ENCODE data around the gene DOCK6.
"Not testable (repeated sequence)": the region's sequence is repeated elsewhere in the genome, so short reads cannot be mapped to it uniquely, and the experiment has no call there.

The DOCK6 gene

DNA sequence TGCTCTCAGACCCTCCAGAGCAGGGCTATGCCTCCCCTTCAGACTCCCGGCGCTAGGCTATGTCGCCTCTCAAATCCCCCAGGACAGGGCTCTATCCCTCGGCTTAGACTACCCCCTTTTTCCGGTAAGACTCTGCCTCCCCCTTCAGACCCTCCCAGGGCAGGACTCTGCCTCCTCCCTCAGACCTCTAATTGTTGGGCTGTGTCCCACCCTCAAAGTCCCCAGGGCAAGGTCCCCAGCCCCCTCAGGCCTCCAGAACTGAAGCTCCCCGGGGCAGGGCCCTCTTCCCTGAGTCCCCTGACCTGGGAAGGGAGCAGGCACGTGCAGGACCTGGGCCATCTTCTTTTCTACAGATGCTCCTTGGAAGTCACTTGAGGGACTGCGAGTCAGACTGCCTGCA is 68.2 kb downstream of the DOCK6 start:
- DNase-seq = no peak

DNA sequence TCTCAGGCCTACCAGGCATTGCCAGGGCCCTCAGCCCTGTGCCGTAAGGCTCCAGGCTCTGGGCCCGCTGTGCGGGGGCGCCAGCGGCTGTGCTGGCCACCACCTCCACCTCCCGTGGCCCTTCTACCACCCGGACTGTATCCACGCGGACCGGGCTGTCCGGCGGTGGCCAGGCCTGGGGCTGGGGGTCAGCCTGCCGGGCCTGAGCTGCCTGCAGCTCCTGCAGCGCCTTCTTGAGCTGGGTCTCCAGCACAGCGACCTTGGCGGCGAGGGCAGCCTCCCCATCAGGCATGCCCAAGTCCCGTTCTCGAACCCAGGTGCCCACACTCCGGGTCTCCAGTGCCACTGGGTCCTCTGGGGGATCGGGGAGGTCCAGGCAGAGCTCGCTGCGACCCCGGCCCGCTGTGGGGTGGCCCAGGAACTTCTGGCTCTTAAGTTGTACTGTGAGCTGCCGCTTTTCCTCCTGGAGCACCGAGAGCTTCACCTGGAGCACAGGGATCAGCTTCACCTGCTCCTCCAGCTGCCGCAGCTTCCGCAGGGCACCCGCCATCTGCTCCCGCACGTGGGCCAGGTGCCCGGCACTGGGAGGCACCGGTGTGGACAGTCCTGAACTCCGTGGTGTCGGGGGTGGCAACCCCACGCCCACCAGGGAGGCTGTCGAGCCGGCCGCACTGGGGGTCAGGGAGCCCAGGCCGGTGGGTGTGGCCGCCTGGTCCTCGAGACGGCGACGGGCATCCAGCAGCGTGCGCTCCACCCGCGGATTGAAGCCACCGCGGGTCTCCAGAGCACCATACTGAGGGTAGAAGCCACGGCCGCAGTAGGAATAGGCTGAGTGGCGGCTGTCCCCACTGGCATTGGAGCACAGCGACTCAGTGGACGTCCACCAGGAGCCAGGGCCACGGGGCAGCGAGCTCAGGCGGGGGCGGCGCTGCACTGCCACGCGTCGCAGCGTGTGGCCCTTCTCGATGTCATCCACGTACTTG is 69.1 kb downstream of the DOCK6 start:
- DNase-seq = no peak

DNA sequence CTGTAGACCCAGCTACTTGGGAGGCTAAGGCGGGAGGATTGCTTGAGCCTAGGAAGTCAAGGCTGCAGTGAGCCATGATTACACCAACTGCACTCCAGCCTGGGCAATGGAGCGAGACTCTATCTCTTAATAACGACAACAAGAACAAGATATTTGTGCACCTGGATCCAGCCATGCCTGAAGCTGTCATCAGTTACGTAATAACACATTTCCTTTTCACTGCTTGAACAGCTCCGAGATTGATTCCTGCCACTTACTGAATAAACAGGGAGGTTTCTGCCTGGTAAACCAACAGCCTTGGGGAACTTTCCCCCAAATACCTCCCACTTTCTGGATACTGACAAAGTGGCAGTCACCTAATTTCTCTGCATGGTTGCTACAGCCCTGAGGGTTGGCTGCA is 70.4 kb downstream of the DOCK6 start:
- DNase-seq = no peak

DNA sequence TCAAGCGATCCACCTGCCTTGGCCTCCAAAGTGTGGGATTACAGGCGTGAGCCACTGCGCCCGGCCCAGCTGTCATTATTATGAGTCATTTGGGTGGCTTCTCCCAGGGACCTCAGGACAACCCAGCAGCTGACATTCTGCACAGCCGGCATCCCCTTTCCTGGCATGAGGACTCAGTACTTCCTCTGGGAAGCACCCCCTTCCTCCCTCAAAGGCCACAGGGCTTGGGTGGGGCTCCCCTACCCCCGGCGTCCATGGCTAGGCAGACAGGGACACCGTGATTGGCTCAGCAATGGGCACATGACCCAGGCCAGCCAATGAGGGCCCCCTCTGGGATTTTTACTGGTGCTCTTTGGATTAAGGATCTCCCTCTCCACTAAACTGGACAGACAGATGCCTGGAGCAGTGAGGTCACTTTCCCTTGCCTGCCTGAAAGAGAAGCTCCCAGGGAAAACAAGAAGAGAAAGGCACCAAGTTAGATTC is 71.0 kb downstream of the DOCK6 start:
- peak; percentile 32 for DNase-seq

DNA sequence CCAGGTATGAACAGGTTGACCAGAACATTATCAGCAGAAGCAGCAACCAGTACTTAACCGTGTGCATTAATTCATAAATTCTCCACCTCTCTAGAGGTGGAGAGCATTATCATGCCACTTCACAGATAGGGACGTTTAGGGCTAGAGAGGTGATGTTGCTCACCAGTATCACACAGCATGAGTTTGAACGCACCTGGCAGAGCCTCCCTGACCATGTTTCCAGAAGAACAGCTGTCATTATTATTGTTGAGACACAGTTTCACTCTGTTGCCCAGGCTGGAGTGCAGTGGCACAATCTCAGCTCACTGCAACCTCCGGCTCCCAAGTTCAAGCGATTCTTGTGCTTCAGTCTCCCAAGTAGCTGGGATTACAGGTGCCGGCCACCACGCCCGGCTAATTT is 71.8 kb downstream of the DOCK6 start:
- DNase-seq = no peak

DNA sequence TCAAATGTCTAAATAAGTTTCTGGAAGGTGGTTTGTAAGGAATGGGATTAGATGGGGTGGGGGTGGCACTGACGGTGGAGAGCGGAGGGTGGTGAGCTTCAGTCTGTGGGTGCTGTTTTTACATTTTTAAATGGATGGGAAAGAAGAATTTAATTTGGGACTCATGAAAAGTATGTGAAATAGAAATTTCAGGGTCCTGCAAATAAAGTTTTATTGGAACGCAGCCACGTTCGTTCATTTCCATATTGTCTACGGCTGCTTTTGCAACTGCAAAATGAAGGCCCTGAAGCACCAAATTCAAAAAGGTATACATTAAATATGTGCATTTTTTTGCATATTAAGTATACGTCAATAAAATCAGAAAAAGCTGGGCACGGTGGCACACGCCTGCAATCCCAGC is 74.9 kb downstream of the DOCK6 start:
- DNase-seq = no peak

DNA sequence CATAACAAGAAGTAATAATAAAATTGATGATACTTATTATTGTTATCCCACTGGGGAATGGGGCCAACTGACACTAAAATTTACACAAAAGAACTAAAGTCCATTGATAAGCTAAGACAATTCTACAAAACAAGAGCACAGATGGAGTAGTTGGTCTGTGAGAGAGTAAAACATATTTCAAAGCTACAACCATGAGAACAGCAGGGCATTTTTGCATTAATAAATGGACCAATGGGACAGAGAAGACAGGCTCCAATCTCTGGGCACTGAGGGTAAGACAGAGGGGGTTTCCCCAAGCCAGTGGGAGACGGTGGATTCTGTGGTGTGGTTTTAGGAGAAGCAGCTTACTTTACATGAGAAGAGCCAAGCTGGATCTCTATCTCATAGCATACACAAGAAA is 79.3 kb downstream of the DOCK6 start:
- DNase-seq = no peak

DNA sequence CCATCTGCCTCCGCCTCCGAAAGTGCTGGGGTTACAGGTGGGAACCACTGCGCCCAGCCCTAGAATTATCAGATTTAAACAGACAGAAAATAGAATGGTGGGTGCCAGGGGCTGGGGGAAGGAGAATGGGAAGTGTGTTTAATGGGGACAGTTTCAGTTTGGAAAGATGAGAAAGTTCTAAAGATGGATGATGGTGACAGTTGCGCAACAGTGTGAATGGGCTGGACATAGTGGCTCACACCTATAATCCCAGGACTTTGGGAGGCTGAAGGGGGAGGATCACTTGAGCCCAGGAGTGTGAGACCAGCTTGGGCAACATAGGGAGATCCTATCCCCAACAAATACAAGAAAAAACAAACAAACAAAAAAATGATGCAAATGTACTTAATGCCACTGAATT is 80.8 kb downstream of the DOCK6 start:
- DNase-seq = no peak

DNA sequence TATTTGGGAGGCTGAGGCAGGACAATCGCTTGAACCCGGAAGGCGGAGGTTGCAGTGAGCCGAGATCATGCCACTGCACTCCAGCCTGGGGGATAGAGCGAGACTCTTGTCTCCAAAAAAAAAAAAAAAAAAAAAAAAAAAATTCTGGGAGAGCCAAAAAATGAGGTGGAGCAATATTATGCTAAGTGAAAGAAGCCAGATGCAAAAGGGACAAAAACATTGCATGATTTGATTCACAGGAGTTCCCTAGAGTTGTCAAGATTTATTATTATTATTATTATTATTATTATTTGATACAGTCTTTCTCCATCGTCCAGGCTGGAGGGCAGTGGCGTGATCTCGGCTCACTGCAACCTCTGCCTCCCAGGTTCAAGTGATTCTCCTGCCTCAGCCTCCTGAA is 81.3 kb downstream of the DOCK6 start:
- DNase-seq = not testable (repeated sequence)

DNA sequence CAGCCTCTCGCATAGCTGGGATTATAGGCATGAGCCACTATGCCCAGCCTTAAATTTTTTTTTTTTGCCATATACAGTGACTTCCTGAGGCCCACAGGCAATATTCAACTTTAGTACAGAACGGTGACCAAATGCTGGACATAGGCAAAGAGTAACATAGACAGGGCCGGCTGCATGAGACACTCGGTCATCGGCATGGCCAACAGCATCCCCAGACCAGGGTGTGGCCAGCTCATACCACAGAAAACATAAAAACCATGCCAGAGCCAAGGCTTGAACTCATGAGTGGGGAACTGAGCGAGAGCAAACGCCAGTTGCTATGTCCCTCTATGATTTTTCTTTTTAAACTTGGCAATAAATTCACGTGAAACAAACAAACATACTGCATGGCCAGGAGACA is 82.0 kb downstream of the DOCK6 start:
- DNase-seq = no peak

DNA sequence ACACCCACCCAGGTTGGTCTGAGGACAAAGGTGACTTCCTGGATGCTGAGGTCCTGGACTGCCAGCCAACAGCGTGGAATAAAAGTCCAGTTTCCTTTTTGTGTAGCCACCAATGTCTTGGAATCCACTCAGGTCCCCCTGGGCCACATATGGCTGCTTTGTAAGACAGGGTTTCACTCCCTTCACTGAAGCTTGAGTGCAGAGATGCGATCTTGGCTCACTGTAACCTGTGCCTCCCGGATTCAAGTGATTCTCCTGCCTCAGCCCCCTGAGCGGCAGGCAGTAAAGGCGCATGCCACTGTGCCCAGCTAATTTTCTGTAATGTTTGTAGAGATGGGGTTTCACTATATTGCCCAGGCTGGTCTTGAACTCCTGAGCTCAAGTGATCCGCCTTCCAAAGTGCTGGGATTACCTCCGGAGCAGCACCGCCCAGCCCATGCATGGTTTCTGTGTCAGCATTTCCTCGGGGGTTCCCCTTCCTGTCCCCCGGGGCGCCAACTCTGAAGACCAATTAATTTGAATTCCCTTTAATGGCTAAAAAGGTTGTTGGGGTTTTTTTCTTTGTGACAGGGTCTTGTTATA is 82.5 kb downstream of the DOCK6 start:
- peak; percentile 34 for DNase-seq

DNA sequence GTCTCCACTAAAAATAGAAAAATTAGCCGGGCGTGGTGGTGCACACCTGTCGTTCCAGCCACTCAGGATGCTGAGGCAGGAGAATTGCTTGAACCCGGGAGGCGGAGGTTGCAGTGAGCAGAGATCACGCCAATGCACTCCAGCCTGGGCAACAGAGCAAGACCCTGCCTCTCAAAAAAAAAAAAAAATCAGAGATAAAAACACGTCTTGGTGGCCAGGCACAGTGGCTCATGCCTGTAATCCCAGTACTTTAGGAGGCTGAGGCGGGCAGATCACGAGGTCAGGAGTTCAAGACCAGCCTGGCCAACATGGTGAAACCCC is 83.2 kb downstream of the DOCK6 start:
- DNase-seq = not testable (repeated sequence)

DNA sequence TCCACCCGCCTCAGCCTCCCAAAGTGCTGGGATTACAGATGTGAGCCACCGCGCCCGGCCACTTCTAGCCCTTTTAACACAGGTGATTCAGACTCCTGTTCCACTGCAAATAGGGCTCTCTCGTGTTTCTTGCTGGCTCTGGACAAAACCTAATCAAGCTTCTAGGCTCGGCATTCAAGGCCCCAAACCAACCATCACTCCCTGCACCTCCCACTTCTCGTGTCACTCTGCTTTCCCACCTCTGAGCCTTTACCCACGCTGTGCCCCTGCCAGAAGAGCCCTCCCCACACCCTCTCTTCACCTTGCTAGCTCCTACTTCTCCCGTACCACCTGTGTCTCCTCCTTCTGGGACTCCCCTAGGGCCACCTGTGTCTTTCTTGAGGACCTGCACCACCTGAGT is 84.7 kb downstream of the DOCK6 start:
- no peak for DNase-seq

DNA sequence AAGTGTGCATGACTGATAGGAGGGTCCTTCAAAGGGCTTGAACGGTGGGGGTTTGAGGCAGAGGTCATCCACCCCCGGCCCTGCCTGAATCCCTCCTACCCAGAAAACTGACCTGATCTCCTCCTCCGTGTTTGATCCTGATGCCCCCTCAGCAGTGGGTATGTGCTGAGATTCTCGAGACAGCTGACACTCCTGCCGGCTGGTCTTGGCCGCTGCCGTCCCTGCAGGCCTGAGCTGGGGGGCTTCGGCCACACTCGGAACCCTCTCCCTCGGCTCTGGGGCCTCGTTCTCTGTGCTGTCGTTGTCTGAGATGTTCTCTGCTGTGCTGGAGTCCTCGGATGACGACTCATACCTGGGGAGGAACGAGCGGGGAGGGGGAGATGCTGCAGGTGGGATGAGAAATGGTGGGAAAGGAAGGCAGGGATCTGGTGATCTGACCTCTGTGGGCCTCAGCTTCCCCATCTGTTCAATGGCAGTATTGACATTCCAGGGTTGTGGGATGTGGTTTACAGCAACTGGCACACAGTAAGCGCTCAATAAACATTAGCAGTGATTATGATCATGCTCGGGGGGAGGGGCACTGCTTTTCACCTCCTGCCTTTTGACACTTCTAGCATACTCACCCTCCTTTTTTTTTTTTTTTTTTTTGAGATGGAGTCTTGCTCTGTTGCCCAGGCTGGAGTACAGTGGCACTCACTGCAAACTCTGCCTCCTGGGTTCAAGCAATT is 85.7 kb downstream of the DOCK6 start:
- DNase-seq = no peak

DNA sequence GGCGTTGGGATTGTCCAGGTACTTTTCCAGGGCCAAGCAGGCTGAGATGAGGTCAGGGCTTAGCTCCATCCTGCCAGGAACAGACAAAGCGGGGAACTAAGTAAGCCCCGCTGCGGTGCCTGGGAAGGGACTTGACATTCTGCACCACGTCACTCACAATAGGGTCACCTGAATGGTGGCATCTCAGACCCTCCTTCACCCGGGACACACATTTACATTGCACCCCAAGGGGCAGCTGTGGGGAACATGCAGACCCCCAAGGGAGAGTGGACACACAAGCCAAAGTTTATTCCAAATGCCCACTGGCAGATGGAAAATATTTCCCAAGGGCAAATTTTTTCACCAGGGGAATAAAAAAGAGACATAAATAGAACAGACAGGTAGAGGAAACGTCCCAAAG is 86.4 kb downstream of the DOCK6 start:
- DNase-seq = no peak

DNA sequence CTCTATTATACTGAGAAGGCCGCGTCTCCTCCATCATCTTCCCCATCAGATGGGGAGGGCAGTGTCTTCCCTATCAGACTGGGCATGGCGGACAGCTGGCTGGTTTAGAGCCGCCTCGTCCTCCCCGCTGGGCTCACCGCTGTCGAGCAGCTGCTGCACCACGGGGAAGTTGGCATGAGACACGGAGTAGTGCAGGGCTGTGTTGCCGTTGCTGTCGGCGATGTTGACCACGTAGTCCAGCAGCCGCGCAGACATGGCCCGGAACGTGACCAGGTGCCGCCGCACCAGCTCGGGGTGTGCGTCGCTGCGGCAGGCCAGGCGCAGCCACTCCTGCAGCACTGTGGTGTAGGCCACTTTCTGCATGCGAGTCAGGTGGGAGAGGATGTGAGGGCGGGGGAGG is 88.0 kb downstream of the DOCK6 start:
- no peak for DNase-seq

DNA sequence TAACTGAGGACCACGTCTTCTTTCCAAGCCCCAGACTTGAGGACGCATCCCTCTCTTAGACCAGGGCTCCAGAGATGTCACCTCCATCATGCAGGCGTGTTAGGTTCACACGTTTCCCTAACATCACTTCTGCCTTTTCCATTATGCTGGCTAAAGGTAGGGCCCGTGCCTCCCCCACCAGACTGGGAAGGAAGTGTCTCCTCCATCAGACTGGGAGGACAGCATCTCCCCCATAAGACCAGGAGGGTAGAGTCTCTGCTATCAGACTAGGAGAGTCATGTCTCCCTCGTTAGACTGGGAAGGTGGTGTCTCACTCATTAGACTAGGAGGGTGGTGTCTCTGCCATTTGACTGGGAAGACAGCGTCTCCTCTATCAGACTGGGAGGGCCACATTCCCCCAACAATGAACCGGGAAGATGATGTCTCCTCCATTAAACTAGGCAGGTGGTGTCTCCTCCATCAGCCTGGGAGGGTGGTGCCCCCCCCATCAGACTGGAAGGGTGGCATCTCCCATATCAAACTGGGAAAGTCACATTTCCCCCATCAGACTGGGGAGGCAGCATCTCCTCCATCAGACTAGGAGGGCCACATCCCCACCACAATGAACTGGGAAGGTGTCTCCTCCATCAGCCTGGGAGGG is 88.7 kb downstream of the DOCK6 start:
- no peak for DNase-seq

DNA sequence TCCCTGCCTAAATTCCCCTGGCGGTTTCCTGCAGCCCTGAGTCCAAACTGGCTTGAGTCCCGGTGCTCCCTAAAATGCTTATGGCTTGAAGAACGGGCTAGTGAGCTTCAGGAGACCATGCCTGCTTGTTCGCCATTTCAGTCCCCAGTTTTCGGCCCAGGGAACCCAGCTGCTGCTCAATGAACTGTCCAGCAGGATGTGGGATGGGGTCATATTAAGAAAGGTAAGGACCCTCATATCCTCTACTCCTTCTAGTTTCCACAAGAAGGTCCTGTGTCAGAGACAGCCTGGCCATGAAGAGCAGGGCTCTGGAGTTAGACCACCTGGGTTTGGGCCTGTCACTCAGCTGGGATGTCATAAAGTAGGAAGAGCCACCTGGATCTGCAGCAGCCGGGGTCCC is 89.7 kb downstream of the DOCK6 start:
- no peak for DNase-seq

DNA sequence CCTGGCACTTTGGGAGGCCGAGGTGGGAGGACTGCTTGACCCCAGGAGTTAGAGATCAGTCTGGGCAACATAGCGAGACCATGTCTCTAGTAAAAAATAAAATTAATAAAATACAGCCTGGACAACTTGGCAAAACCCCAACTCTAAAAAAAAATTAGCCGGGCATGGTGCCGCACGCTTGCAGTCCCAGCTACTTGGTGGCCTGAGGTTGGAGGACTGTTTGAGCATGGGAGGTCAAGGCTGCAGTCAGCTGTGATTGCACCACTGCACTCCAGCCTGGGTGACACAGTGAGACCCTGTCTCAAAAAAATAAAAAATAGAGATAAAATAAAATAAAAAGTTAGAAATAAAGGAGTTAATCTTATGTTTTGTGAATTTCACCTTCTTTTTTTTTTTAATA is 91.2 kb downstream of the DOCK6 start:
- no peak for DNase-seq

DNA sequence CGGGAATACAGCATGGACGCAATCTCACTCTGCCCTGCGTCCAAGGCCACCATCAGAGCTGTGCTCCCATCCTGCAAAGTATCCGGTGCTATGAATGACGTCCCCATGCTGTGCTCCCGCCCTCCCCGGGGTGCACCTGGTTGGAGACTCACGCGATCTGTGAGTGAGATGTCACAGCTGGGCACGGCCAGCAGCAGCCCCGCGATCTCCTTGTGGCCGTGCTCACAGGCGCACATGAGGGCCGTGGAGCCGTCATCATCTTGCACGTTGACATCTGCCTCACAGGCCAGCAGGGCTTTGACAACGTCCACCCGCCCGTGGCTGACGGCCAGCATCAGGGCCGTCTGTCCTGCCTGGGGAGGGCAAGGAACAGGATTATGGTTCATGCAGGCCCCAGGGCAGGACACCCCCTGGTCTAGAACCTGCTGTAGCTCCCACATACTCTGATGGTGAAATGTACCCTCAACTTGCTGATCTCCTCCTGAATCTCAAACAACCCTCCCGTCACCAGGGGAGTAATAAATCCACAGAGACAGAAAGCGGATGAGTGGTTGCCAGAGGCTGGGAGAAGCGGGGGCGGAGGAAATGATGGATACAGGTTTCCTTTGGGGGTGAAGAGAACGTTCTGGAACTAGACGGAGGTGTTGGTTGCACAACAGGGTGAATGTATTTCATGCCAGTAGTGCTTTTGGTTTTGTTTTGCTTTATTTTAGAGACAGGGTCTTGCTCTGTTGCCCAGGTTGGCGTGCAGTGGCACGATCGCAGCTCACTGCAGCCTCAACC is 92.2 kb downstream of the DOCK6 start:
- no peak for DNase-seq

DNA sequence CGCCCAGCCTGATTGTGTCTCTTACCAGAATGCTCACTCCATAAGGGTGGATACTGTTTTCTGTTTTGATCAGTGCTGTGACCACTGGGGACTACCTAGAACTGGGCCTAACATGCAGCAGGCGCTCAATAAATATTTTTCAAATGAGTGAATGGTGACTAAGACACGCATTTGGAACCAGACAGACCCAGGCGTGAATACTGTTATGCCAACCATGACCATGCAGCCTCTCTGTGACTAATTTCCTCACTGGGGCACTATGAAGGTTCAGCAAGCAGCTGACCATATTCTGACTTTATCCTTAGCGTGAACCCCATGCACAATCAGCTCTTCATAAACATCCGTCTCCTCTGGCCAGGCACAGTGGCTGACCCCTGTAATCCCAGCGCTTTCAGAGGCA is 93.8 kb downstream of the DOCK6 start:
- no peak for DNase-seq

DNA sequence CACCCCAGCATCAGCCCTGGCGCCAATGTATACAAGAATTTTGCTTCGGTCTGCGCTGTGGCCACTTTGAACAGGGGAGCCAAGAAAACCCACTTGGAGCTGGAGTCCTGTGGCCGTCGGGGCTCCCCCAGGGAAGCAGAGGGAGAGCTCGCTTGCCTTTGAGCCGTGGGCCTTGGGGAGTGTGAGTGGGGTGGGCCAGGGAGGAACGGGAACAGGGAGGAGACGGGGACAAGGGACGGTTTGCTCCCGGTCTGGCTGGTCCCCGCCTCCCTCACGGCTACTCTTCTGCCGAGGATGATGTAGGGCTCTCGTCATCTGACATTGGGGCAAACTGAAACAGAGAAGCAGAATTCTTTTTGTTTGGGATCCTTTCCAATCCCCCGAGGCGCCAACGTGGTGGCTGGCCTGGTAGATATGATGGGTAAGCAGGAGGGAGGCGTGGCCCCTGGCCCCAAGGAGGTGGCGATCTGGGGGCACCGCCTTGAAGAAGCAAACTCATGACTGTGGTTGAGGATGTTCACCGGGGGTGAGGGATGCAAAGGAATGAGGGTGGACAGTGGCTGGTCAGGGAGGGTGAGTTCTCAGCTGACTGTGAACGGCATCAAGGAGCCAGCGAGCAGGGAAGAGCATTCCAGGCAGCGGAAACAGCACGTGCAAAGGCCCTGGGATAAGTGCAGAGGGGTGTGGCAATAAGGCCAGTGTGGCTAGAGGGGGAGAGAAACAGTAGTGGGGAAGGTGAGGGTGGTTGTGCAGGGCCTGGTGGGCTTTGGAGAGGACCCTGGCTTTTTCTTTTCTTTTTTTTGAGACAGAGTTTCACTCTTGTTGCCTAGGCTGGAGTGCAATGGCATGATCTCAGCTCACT is 95.8 kb downstream of the DOCK6 start:
- DNase-seq = no peak
